Stomach smooth muscle (tissue), 2 donors: Measurements from ENCODE around the gene CRABP2.

Experiments
- H3K27ac ChIP-seq: one replicate; pipeline ENCODE4 v1.7.0; 2013; ENCODE audit warnings: mild to moderate bottlenecking, low read length, inconsistent platforms
- H3K27me3 ChIP-seq, 2 donors: one replicate each; pipeline ENCODE4 v1.7.0; 2013; ENCODE audit warnings: low read length in 2 of 2; ENCODE audit not compliant: insufficient read depth in 2 of 2, control insufficient read depth in 1 of 2
- H3K36me3 ChIP-seq, 2 donors: one replicate each; pipeline ENCODE4 v1.7.0; 2013; ENCODE audit warnings: low read length in 2 of 2; ENCODE audit not compliant: control insufficient read depth in 2 of 2, insufficient read depth in 2 of 2
- H3K4me1 ChIP-seq: one replicate; pipeline ENCODE4 v1.7.0; 2013; ENCODE audit warnings: low read length; ENCODE audit not compliant: control insufficient read depth, insufficient read depth
- H3K4me3 ChIP-seq, 2 donors: one replicate each; pipeline ENCODE4 v1.7.0; 2013; ENCODE audit warnings: low read length in 2 of 2
- H3K9ac ChIP-seq, 2 donors: one replicate each; pipeline ENCODE4 v1.7.0; 2013; ENCODE audit warnings: low read length in 2 of 2, mild to moderate bottlenecking in 1 of 2
- H3K9me3 ChIP-seq, 2 donors: one replicate each; pipeline ENCODE4 v1.7.0; 2013; ENCODE audit warnings: low read length in 2 of 2; ENCODE audit not compliant: control insufficient read depth in 2 of 2
- donor health status: healthy.
- donor health status: Pancreatic carcinoma.

The CRABP2 gene

GRCh38 chr1:156726549-156727226 is 21.3 kb upstream of the CRABP2 start:
- peak overlapping the region; percentile 29 to 48 for H3K9ac ChIP-seq

GRCh38 chr1:156725683-156726280 is 20.4 kb upstream of the CRABP2 start:
- H3K4me1 ChIP-seq = peaks cover 39% of the 10 kb centered on the region
- peak overlapping the region; percentile 48 to 60 for H3K9ac ChIP-seq
- no peak overlapping the region for H3K27ac ChIP-seq
- peaks cover 27 to 32% of the 10 kb centered on the region in 2 donors for H3K36me3 ChIP-seq
- H3K9me3 ChIP-seq = no peaks in the 10 kb centered on the region
- peak overlapping the region; percentile 76 to 99 for H3K4me3 ChIP-seq
- H3K27me3 ChIP-seq = no peaks in the 10 kb centered on the region

More at GRCh38 chr1:156726549-156727226, 21.3 kb upstream of the CRABP2 start:
- Histone ChIP-seq H3K36me3 (peaks cover 19 to 23% of the 10 kb centered on the region in 2 donors), H3K9me3 (no peaks in the 10 kb centered on the region), H3K4me1 (peaks cover 39% of the 10 kb centered on the region), H3K27me3 (no peaks in the 10 kb centered on the region), H3K4me3 (peak overlapping the region; percentile 76 to 99), H3K27ac (no peak overlapping the region)

DNA sequence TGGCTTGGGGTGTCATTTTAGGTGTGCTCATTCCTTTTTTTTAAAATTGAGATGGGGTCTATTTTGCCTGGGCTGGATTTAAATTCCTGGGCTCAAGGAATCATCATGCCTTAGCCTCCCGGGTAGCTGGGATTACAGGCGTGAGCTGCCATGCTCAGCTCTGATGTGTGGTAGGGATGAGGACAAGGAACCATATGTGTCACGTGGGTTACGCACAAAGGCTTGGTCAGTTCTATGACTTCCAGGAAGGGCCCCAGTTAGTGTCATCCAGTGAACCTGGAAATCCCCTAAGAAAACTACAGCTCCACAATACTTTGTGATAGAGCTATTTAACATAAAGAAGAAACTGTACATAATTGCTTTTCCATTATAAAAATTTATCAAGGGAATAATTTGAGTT is 16.2 kb upstream of the CRABP2 start:
- H3K4me3 ChIP-seq = no peak overlapping the region
- no peaks in the 10 kb centered on the region for H3K9me3 ChIP-seq
- no peaks in the 10 kb centered on the region for H3K27me3 ChIP-seq
- H3K36me3 ChIP-seq = peaks cover 27 to 28% of the 10 kb centered on the region in 2 donors
- no peak overlapping the region for H3K27ac ChIP-seq
- H3K4me1 ChIP-seq = peaks cover 21% of the 10 kb centered on the region
- no peak overlapping the region for H3K9ac ChIP-seq

- Histone ChIP-seq H3K4me1 (peaks cover 17% of the 10 kb centered on the region), H3K36me3 (peaks cover 27 to 28% of the 10 kb centered on the region in 2 donors), H3K9ac (no peak overlapping the region), H3K4me3 (no peak overlapping the region), H3K27ac (no peak overlapping the region), H3K9me3 (no peaks in the 10 kb centered on the region), H3K27me3 (no peaks in the 10 kb centered on the region)
Measured at GRCh38 chr1:156721131-156721530, 15.7 kb upstream of the CRABP2 start.

DNA sequence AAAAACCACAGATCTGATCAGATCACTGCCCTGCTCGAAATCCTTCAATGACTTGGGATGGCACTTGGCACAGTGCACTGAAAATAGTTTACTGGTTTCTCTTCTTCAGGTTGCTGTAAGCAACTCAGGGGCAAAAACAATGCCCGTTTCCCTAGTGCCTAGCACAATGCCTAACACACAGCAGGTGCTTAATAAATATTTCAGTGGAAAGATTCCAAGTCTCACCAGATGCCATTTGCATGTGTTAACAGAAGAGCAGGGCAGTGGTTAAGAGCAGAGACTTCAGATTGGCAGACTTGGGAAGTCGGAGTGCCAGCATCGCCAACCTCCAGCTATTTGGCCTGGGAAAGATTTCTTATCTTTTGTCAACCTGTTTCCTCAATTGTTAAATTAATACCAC is 12.0 kb upstream of the CRABP2 start:
- H3K4me1 ChIP-seq = no peaks in the 10 kb centered on the region
- H3K27me3 ChIP-seq = no peaks in the 10 kb centered on the region
- no peak overlapping the region for H3K27ac ChIP-seq
- peaks cover 7 to 13% of the 10 kb centered on the region in 2 donors for H3K36me3 ChIP-seq
- no peak overlapping the region for H3K9ac ChIP-seq
- no peak overlapping the region for H3K4me3 ChIP-seq
- H3K9me3 ChIP-seq = no peaks in the 10 kb centered on the region

- Histone ChIP-seq H3K36me3 (peaks cover 0 to 4% of the 10 kb centered on the region in 2 donors), H3K9ac (no peak overlapping the region), H3K27ac (no peak overlapping the region), H3K27me3 (no peaks in the 10 kb centered on the region), H3K4me1 (peaks cover 10% of the 10 kb centered on the region), H3K9me3 (no peaks in the 10 kb centered on the region), H3K4me3 (no peak overlapping the region)
Measured at GRCh38 chr1:156714830-156715229, 9.4 kb upstream of the CRABP2 start.

DNA sequence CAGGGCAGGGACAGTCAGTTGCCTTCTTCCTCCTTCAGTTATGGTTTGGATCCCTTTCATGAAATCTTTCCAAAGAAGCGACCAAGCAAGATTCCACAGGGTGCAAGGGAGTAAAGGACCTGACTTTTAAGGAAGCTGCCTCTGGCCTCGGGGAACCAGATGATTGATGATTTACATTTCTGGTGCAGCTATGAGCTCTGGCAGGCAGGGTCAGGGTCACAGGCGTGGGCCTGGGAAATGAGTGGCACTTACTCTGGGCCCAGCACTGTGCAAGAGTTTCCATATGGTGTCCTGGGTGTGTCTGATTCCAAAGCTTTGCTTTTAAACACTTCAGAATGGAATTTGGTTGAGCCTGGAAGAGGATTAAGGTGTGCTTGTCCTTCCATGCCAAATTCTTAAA is 7.2 kb upstream of the CRABP2 start:
- Histone ChIP-seq H3K36me3 (peaks cover 0 to 4% of the 10 kb centered on the region in 2 donors), H3K9me3 (no peaks in the 10 kb centered on the region), H3K27ac (no peak overlapping the region)

DNA sequence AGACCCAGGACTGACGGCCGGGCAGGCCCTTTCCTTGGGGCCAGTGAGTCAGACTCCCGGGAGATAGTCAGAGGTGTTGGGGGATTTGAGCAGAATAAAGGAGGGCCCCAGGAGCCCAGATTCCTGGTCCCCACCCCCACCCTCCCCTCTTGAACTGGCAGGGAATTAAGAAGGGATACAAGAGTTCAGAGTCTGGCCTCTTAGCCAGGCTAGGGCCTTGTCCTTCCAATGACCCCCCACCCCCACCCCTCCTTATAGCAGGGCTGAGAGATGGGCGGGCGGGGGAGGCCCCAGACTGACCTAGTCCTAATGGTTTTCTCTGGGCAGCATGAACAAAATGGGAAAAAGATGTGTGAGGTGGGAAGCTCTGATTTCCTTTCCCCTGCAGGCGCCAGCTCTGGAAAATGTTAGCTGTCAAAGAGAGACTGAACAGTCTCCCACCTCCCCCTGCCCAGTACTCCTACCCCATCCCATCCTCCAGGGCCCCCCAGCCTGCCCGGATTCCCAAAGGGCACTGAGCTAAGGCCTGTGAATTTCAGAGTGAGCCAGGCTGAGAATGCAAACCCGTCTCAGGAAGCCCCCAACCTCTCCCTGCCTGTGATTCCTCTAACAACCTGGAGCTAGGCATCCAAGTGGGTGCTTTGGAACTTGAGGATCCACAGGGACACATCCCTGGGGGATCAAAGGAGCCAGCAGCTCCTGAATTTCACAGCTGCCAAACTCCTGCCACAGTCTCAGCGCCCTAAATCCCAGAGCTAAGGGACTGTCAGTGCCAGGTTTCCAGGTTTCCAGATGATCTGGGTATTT is 5.8 kb upstream of the CRABP2 start:
- Histone ChIP-seq H3K4me1 (peaks cover 36% of the 10 kb centered on the region), H3K36me3 (peaks cover 0 to 4% of the 10 kb centered on the region in 2 donors), H3K4me3 (no peak overlapping the region), H3K9ac (no peak overlapping the region), H3K9me3 (no peaks in the 10 kb centered on the region), H3K27ac (no peak overlapping the region), H3K27me3 (no peaks in the 10 kb centered on the region)

More for the DNA sequence above, 7.2 kb upstream of the CRABP2 start:
- Histone ChIP-seq H3K9ac (no peak overlapping the region), H3K4me1 (peaks cover 28% of the 10 kb centered on the region), H3K27me3 (no peaks in the 10 kb centered on the region), H3K4me3 (no peak overlapping the region)

- H3K27me3 ChIP-seq = no peaks in the 10 kb centered on the region
- peak overlapping the region; percentile 18 for H3K27ac ChIP-seq
- H3K4me3 ChIP-seq = peak overlapping the region in 1 of 2 donors; percentile 29
- H3K9ac ChIP-seq = no peak overlapping the region
- peaks cover 49% of the 10 kb centered on the region for H3K4me1 ChIP-seq
- H3K9me3 ChIP-seq = no peaks in the 10 kb centered on the region
- no peaks in the 10 kb centered on the region for H3K36me3 ChIP-seq
Measured at GRCh38 chr1:156709757-156710489, 4.5 kb upstream of the CRABP2 start.

DNA sequence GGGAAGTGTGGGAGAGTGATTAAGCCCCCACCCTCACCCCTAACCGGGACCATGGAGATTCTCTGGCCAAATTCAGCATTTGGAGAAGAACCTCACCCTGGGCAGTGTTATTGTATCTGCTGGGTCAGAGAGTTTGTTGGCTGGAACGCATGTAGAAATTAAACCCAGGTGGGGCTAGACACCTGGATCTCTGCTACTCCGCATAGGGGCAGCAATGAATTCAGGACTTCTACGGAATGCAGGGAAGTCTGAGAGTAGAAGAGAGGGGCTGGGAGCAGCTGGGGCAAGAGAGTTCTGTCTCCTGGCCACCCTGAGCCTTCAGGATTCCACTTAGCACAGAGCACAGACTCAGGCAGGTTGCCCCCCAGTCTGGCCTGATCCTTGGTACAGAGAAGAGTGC is 3.6 kb upstream of the CRABP2 start:
- no peaks in the 10 kb centered on the region for H3K36me3 ChIP-seq
- no peaks in the 10 kb centered on the region for H3K27me3 ChIP-seq
- peak overlapping the region; percentile 18 for H3K27ac ChIP-seq
- no peaks in the 10 kb centered on the region for H3K9me3 ChIP-seq
- peaks cover 55% of the 10 kb centered on the region for H3K4me1 ChIP-seq
- H3K4me3 ChIP-seq = no peak overlapping the region
- H3K9ac ChIP-seq = no peak overlapping the region
